GM12801 (cell line): ENCODE data around the gene IPCEF1.

Source experiments
- TF ChIP-seq, protein P1 (sequence below): IDR thresholded peaks from one replicate; pipeline ENCODE4 v1.5.1; 2011; ENCODE audit warnings: control low read depth; ENCODE audit not compliant: insufficient read length; ENCODE audit errors: extremely low read depth

IPCEF1 gene

DNA sequence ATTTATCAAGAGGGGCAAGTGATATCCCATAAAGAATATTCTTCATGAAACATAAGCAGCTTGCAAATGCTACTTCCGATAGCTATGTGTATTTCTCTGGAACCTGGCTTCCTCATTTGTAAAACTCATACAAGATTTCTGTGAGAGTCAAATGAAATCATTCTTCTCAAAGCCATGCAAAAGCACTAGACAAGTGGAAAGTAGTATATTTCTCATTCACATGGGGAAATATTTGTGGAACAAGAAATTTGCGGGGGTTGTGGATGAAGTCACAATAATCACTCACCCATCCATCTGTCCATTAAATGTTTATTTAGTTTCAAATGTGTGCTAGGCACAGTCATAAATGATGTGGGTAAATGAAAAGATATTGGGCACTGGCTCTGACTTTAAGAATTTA, 150.5 kb downstream of the IPCEF1 start:
- TF ChIP-seq, protein P1, sequence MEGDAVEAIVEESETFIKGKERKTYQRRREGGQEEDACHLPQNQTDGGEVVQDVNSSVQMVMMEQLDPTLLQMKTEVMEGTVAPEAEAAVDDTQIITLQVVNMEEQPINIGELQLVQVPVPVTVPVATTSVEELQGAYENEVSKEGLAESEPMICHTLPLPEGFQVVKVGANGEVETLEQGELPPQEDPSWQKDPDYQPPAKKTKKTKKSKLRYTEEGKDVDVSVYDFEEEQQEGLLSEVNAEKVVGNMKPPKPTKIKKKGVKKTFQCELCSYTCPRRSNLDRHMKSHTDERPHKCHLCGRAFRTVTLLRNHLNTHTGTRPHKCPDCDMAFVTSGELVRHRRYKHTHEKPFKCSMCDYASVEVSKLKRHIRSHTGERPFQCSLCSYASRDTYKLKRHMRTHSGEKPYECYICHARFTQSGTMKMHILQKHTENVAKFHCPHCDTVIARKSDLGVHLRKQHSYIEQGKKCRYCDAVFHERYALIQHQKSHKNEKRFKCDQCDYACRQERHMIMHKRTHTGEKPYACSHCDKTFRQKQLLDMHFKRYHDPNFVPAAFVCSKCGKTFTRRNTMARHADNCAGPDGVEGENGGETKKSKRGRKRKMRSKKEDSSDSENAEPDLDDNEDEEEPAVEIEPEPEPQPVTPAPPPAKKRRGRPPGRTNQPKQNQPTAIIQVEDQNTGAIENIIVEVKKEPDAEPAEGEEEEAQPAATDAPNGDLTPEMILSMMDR = no peak

DNA sequence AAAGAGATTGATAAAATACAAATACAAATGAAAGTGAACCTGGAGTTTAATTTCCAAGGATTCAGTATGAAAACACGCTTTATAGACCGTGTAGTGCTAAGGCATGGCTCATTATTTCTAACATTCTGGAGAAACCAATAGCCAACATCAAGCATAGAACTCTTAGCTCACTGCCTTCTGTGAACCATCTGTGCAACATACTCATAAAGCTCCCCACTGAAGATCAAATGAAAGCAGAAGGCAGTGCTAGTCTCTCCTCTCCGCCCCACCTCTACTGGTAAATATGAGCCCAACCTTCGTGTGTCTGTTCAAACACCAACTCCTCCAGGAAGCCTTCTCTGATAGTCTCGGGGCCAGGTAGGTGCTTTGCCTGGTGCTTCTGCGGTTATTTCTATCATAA, 153.6 kb downstream of the IPCEF1 start:
- TF ChIP-seq, protein P1 = no peak

DNA sequence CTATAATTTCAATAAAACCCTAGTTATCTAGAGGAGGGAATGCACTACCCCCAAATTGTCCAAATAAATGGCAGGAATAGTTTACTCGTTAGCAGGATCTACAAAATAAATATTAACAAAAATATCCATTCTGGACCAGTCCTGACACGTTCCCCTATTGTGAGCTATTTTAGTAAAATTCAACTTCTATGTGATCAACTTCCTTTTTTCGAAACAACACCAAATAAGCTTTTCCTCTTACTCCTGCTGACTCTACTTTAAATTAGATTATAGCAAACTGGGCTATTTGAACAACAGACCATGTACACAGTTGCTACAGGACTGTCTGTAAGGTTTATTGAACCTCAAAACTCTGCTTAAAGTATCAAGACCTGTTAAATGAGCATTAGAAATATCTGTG, 154.3 kb downstream of the IPCEF1 start:
- TF ChIP-seq, protein P1 = no peak

GRCh38 chr6:154197196-154197860, 159.3 kb downstream of the IPCEF1 start:
- TF ChIP-seq, protein P1 = no peak

- TF ChIP-seq, protein P1 = no peak
These were observed 160.2 kb downstream of the IPCEF1 start for GRCh38 chr6:154196333-154196885.

- TF ChIP-seq, protein P1 = no peak
These were observed 168.9 kb downstream of the IPCEF1 start for GRCh38 chr6:154187714-154188113.

GRCh38 chr6:154187203-154187602, 169.4 kb downstream of the IPCEF1 start:
- TF ChIP-seq, protein P1 = no peak
